GM13977 (cell line): ENCODE measurements around the gene ATG101.

Source experiments
- DNase-seq: peaks from one replicate; pipeline ENCODE4 v3.0.0; 2012; ENCODE audit warnings: low spot score
- CTCF ChIP-seq: IDR thresholded peaks from 2 replicates; pipeline ENCODE4 v1.5.1; 2012; ENCODE audit warnings: mild to moderate bottlenecking, control low read depth; ENCODE audit not compliant: insufficient read depth; ENCODE audit errors: extremely low read depth, missing control alignments
- in situ Hi-C: fragments of 300-500 bp; cut with MboI; formaldehyde crosslinking; loops from one replicate; pipeline ENCODE4 v1.12.0; 2022; ENCODE audit warnings: low sequenced_read_pairs, low pct_unique_long_range_greater_than_20kb, mixed read lengths, inconsistent platforms; ENCODE audit not compliant: unreplicated experiment

Gene ATG101

GRCh38 chr12:52033446-52034140 is 36.2 kb upstream of the ATG101 start:
- no peak for TF ChIP-seq CTCF

GRCh38 chr12:52035190-52035589 is 34.6 kb upstream of the ATG101 start:
- in situ Hi-C loops: loop anchor here (10.0 kb wide), 1 partner anchor 50 kb away; no protein-coding TSS in a partner anchor
- no peak for TF ChIP-seq CTCF
- no peak for DNase-seq

More at GRCh38 chr12:52033446-52034140, 36.2 kb upstream of the ATG101 start:
- in situ Hi-C loops: loop anchor here (10.0 kb wide), 1 partner anchor 51 kb away; no protein-coding TSS in a partner anchor
- no peak for DNase-seq

GRCh38 chr12:52035926-52036325 is 33.9 kb upstream of the ATG101 start:
- no peak for DNase-seq
- in situ Hi-C loops: loop anchor here (10.0 kb wide), 1 partner anchor 49 kb away; no protein-coding TSS in a partner anchor
- no peak for TF ChIP-seq CTCF

- in situ Hi-C loops: loop anchor here (10.0 kb wide), 1 partner anchor 48 kb away; no protein-coding TSS in a partner anchor
- DNase-seq: peak; percentile 83
- TF ChIP-seq CTCF: no peak
These were observed 33.1 kb upstream of the ATG101 start for GRCh38 chr12:52036587-52037171.

GRCh38 chr12:52037248-52037861 is 32.4 kb upstream of the ATG101 start:
- DNase-seq: no peak
- no peak for TF ChIP-seq CTCF
- in situ Hi-C loops: loop anchor here (10.0 kb wide), 1 partner anchor 47 kb away; no protein-coding TSS in a partner anchor

GRCh38 chr12:52038447-52038846 is 31.3 kb upstream of the ATG101 start:
- TF ChIP-seq CTCF: no peak
- no peak for DNase-seq
- in situ Hi-C loops: loop anchor here (10.0 kb wide), 1 partner anchor 46 kb away; no protein-coding TSS in a partner anchor
